Measurements from ENCODE around the gene CACNA1S.

Gene CACNA1S

DNA sequence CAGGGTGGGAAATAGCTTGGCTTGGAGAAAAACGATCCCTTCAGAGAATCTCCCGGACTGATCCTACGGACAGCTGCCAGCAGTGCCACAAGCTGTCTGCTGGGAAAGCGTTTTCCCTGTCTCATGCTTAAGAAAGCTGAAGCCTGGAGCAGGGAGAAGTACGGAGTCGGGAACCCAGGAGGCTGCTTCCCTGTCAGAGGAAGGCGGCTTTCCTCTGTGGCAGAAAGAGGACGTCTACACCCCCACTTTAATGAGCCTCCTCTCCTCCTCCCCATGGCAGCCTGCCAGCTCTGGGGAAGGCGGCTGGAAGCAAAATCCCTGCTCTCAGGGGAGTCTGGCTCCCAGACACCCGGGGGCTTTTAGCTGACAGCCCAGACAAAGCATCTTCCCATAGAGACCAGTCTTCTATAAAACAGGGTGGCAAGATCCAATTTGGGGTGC is 96.0 kb downstream of the CACNA1S start:
- peak; percentile 70 for DNase-seq
- H3K9me3 ChIP-seq, result no peaks in the 10 kb centered on the region
- TF ChIP-seq, protein P1, sequence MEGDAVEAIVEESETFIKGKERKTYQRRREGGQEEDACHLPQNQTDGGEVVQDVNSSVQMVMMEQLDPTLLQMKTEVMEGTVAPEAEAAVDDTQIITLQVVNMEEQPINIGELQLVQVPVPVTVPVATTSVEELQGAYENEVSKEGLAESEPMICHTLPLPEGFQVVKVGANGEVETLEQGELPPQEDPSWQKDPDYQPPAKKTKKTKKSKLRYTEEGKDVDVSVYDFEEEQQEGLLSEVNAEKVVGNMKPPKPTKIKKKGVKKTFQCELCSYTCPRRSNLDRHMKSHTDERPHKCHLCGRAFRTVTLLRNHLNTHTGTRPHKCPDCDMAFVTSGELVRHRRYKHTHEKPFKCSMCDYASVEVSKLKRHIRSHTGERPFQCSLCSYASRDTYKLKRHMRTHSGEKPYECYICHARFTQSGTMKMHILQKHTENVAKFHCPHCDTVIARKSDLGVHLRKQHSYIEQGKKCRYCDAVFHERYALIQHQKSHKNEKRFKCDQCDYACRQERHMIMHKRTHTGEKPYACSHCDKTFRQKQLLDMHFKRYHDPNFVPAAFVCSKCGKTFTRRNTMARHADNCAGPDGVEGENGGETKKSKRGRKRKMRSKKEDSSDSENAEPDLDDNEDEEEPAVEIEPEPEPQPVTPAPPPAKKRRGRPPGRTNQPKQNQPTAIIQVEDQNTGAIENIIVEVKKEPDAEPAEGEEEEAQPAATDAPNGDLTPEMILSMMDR (IDR thresholded peaks at IDR 0.05; ENCODE audit: low read depth, low read length), result no peak

DNA sequence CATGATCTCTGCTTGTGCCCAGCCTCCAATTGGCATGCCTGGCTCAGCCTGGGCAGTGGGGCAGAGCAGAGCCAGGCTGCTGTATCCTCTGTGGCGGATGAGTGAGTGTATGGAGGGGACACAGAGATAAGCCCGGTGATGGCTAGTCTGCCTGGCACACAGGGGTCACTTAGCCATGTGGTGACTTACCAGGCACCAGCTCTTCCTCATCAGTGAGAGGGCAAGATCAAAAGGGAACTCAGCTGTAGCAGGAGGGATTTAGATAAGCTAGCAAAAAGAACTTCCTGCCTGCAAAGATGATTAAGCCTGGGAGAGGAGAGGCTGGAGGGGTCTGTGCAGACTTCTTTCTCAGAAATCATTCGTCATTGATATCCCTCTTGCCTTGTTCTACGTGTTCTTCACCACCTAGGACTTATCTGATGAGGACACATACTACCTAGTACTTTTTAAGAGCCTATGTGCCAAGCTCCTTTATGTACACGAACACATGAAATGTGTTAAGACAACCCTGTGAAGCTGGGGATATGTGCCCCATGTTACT is 96.6 kb downstream of the CACNA1S start:
- Histone ChIP-seq H3K36me3 (no peaks in the 10 kb centered on the region), H3K27me3 (peaks cover 90% of the 10 kb centered on the region), H3K4me3 (ENCODE audit: low read depth, low read length) (no peak overlapping the region), H3K9me3 (no peaks in the 10 kb centered on the region), H3K4me1 (peaks cover 23% of the 10 kb centered on the region)
- DNase-seq, result no peak
- TF ChIP-seq, protein P1 (IDR thresholded peaks at IDR 0.05; ENCODE audit: low read depth, low read length), result no peak

More for the DNA sequence above, 96.0 kb downstream of the CACNA1S start:
- H3K4me1 ChIP-seq, result peaks cover 22% of the 10 kb centered on the region
- no peak overlapping the region for H3K4me3 ChIP-seq (ENCODE audit: low read depth, low read length)
- H3K36me3 ChIP-seq, result no peaks in the 10 kb centered on the region
- H3K27me3 ChIP-seq, result peaks cover 90% of the 10 kb centered on the region

DNA sequence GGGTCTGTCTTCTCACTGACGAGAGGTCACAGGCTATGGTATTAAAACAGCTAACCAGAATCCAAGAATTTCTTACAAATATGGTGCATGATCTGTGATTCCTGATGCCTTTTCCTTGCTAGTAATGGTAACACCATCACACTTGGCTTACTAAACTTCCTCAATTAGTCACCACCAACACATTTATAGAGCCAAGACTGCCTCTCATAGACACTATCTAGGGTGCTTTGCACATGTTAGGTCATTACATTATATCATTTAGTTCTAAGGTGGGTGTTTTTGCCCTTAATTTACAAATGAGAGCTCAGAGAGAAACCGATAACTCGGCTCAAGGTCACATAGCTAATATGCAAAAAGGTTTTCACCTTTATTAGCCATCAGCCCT is 97.4 kb downstream of the CACNA1S start:
- H3K27me3 ChIP-seq, result peaks cover 90% of the 10 kb centered on the region
- H3K9me3 ChIP-seq, result no peaks in the 10 kb centered on the region
- H3K36me3 ChIP-seq, result no peaks in the 10 kb centered on the region
- H3K4me1 ChIP-seq, result peaks cover 23% of the 10 kb centered on the region
- no peak for DNase-seq
- TF ChIP-seq, protein P1 (IDR thresholded peaks at IDR 0.05; ENCODE audit: low read depth, low read length), result no peak
- no peak overlapping the region for H3K4me3 ChIP-seq (ENCODE audit: low read depth, low read length)

DNA sequence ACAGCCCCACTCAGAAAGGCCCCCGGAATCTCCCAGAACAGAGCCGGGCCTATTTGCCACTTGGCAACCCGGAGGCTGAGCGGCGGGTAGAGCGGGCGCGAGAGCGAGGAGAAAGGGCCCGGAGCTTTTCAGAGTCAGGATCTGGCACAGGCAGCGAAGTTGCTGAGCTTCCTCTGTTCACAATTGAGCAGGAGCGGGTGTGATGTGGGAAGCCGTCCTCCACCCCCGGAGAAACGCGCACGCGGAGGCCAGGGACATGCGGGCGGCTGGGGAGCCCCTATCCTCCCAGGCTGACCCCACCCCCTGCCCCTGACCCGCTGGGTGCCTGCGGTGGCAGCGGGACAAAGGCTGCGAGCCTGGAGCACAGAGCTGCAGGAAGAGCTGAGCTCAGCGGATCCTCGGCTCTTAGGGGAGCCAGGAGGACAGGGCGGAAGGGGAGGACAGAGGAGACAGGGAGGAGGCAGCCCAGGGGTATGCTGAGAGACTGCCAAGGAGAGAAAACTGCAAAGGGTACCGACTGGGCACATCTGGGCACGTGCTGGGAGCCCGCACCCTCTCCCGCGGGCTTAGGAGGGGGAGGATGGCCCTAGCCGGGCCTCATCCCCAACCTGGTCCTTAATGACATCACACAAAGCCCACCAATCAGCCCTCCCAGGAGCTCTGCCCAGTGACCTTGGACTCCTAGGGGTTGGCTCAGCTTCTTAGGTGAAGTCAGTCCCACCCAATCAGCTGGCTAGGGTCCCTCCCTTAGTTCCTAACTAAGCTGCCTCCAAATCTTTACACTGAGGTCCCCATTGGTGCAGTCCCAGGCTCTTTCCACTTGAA is 98.0 kb downstream of the CACNA1S start:
- TF ChIP-seq, protein P1 (IDR thresholded peaks at IDR 0.05; ENCODE audit: low read depth, low read length), result no peak
- Histone ChIP-seq H3K4me1 (peaks cover 23% of the 10 kb centered on the region), H3K27me3 (peaks cover 90% of the 10 kb centered on the region), H3K9me3 (no peaks in the 10 kb centered on the region), H3K4me3 (ENCODE audit: low read depth, low read length) (no peak overlapping the region), H3K36me3 (no peaks in the 10 kb centered on the region)
- no peak for DNase-seq

DNA sequence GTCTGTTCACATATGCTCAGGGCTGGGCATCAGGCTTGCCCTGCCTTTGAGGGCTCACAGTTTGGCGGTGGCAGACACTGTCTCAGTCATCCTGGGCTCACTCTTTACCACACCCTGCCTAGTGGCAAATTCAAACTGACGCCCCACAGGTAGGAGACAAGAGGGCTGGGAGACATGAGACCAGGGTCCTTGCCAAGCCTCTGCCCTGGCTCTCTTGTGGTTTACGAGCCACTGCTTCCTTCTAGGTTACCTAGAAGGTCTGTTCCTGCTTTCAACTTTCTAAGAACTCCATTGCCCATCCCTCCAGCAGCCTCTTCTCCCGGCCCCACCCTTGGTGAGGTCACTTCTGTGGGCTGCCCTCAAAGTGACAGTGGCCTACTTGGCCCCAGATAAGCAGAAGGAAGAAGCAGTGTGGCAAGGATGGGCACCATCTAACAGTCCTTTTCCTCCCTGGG is 99.2 kb downstream of the CACNA1S start:
- no peak for DNase-seq
- TF ChIP-seq, protein P1 (IDR thresholded peaks at IDR 0.05; ENCODE audit: low read depth, low read length), result no peak
- Histone ChIP-seq H3K36me3 (no peaks in the 10 kb centered on the region), H3K27me3 (peaks cover 93% of the 10 kb centered on the region), H3K4me3 (ENCODE audit: low read depth, low read length) (no peak overlapping the region), H3K9me3 (no peaks in the 10 kb centered on the region), H3K4me1 (peaks cover 23% of the 10 kb centered on the region)

DNA sequence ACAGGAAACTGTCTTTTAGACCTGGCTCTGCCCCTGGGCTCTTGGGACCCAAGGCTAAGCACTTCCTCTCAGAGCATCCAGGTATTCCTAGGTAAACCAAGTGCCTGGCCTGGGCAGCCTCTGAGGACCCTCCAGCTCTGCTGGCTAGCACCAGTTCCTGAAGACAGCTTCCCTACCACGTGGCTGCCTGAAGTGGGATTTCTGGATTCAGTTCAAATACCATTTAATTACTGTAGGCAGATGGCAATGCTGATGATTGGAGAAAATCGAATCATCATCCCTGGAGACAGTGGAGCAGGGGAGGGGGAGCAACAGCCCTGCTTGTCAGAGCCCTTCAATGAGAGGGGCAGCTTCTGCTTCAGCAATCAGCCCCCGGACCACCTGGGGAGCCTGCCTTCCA is 100.6 kb downstream of the CACNA1S start:
- Histone ChIP-seq H3K36me3 (no peaks in the 10 kb centered on the region), H3K4me1 (peaks cover 16% of the 10 kb centered on the region), H3K4me3 (ENCODE audit: low read depth, low read length) (no peak overlapping the region), H3K9me3 (no peaks in the 10 kb centered on the region), H3K27me3 (peaks cover 92% of the 10 kb centered on the region)
- TF ChIP-seq, protein P1 (IDR thresholded peaks at IDR 0.05; ENCODE audit: low read depth, low read length), result no peak
- peak; percentile 61 for DNase-seq

Data from BE2C (cell line).